Measurements from ENCODE around the gene CCSAP. TPM values are rescaled to one million over a fixed set of nuclear protein-coding genes. Genes with fewer than 3 reads are reported as not detected.
"Not testable (repeated sequence)": the region's sequence is repeated elsewhere in the genome, so short reads cannot be mapped to it uniquely, and the experiment has no call there.

CCSAP gene
- total and polyA plus RNA-seq, 2 experiments from 2014 or later = 2.7 to 12.0 TPM

DNA sequence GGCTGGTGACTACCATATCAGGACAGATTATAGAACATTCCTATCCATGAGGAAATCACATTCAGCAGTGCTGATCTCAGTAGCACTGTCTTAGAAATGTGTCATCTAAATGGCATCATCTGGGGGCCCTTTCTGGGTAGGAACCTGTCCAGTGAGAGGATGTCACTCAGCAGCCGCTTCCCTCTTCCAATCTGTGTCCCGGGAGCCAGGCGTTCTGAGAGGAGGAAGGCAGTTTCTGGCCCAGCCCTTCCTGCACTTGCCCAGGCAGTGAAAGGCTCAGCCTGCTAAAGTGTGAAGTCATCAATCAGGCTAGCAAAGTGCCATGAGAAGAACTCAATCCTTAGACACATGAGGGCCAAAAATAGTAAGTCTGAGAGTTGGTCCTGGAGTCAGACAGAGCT is 46.3 kb downstream of the CCSAP start:
- H3K27ac ChIP-seq = peak overlapping the region; percentile 72

DNA sequence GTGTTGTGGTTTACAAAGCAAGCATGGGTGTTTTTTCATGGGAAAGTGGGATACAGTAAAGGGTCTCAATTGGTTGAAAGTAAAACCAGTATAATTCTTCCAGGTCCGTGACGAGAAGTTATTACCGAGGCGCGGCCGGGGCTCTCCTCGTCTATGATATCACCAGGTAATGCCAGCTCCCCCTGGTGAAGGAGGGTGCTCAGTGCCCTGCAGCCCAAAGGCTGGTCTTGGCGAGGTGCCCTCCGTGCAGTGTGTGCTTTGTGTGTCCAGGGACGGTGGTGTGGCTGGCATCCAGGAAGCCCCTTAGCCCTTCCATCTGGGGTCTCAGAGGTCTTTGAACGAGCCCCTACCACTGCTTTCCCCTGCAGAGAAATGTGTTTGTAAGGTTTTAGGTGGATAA is 47.1 kb downstream of the CCSAP start:
- Histone ChIP-seq H2AFZ (no peak overlapping the region), H4K20me1 (ENCODE audit: insufficient read depth, poor library complexity, severe bottlenecking) (no peaks in the 10 kb centered on the region), H3K79me2 (peaks cover 18% of the 10 kb centered on the region), H3K4me3 (no peak overlapping the region), H3K36me3 (replicated peaks; ENCODE audit: insufficient read depth, low read depth) (no peaks in the 10 kb centered on the region), H3K4me1 (ENCODE audit: insufficient read depth) (peaks cover 13% of the 10 kb centered on the region), H3K27ac (peak overlapping the region; percentile 40), H3K27me3 (no peaks in the 10 kb centered on the region), H3K9me2 (replicated peaks; ENCODE audit: insufficient read depth) (no peaks in the 10 kb centered on the region), H3K9me3 (ENCODE audit: low read depth) (no peaks in the 10 kb centered on the region), H3K4me2 (no peak overlapping the region)
- WGBS (ENCODE audit: low lambda C conversion rate, missing lambda C conversion rate) = 92% methylated on average over 11 of the region's 11 CpGs
- TF ChIP-seq EZH2 (IDR thresholded peaks at IDR 0.05; ENCODE audit: borderline replicate concordance) (no peak), CTCF (IDR thresholded peaks at IDR 0.05; ENCODE audit: poor library complexity) (no peak), EZH2phosphoT487 (IDR thresholded peaks at IDR 0.05; ENCODE audit: low read depth, severe bottlenecking, unreplicated experiment) (no peak)
- no peak for DNase-seq (ENCODE audit: low spot score)

More for the DNA sequence above, 46.3 kb downstream of the CCSAP start:
- TF ChIP-seq EZH2 (IDR thresholded peaks at IDR 0.05; ENCODE audit: borderline replicate concordance) (no peak), EZH2phosphoT487 (IDR thresholded peaks at IDR 0.05; ENCODE audit: low read depth, severe bottlenecking, unreplicated experiment) (no peak), CTCF (IDR thresholded peaks at IDR 0.05; ENCODE audit: poor library complexity) (no peak)
- no peaks in the 10 kb centered on the region for H4K20me1 ChIP-seq (ENCODE audit: insufficient read depth, poor library complexity, severe bottlenecking)
- peaks cover 13% of the 10 kb centered on the region for H3K4me1 ChIP-seq (ENCODE audit: insufficient read depth)
- H3K9me3 ChIP-seq (ENCODE audit: low read depth) = no peaks in the 10 kb centered on the region
- H3K9me2 ChIP-seq (replicated peaks; ENCODE audit: insufficient read depth) = no peaks in the 10 kb centered on the region
- no peak overlapping the region for H3K4me2 ChIP-seq
- WGBS (ENCODE audit: low lambda C conversion rate, missing lambda C conversion rate) = 92% methylated on average over 3 of the region's 3 CpGs
- no peaks in the 10 kb centered on the region for H3K36me3 ChIP-seq (replicated peaks; ENCODE audit: insufficient read depth, low read depth)
- H3K4me3 ChIP-seq = no peak overlapping the region
- H3K79me2 ChIP-seq = peaks cover 10% of the 10 kb centered on the region
- H2AFZ ChIP-seq = no peak overlapping the region
- DNase-seq (ENCODE audit: low spot score) = peak; percentile 48
- no peaks in the 10 kb centered on the region for H3K27me3 ChIP-seq

GRCh38 chr1:229293528-229294204 is 49.2 kb downstream of the CCSAP start:
- H3K27me3 ChIP-seq = no peaks in the 10 kb centered on the region
- H3K9me2 ChIP-seq (replicated peaks; ENCODE audit: insufficient read depth) = no peaks in the 10 kb centered on the region
- TF ChIP-seq EZH2phosphoT487 (IDR thresholded peaks at IDR 0.05; ENCODE audit: low read depth, severe bottlenecking, unreplicated experiment) (no peak), EZH2 (IDR thresholded peaks at IDR 0.05; ENCODE audit: borderline replicate concordance) (no peak), CTCF (IDR thresholded peaks at IDR 0.05; ENCODE audit: poor library complexity) (no peak)
- H3K36me3 ChIP-seq (replicated peaks; ENCODE audit: insufficient read depth, low read depth) = no peaks in the 10 kb centered on the region
- no peak overlapping the region for H2AFZ ChIP-seq
- 91% methylated on average over 10 of the region's 10 CpGs for WGBS (ENCODE audit: low lambda C conversion rate, missing lambda C conversion rate)
- H3K4me2 ChIP-seq = no peak overlapping the region
- H3K4me3 ChIP-seq = no peak overlapping the region
- no peak overlapping the region for H3K27ac ChIP-seq
- H4K20me1 ChIP-seq (ENCODE audit: insufficient read depth, poor library complexity, severe bottlenecking) = no peaks in the 10 kb centered on the region
- no peaks in the 10 kb centered on the region for H3K9me3 ChIP-seq (ENCODE audit: low read depth)
- peaks cover 5% of the 10 kb centered on the region for H3K4me1 ChIP-seq (ENCODE audit: insufficient read depth)
- DNase-seq (ENCODE audit: low spot score) = no peak
- peaks cover 38% of the 10 kb centered on the region for H3K79me2 ChIP-seq

DNA sequence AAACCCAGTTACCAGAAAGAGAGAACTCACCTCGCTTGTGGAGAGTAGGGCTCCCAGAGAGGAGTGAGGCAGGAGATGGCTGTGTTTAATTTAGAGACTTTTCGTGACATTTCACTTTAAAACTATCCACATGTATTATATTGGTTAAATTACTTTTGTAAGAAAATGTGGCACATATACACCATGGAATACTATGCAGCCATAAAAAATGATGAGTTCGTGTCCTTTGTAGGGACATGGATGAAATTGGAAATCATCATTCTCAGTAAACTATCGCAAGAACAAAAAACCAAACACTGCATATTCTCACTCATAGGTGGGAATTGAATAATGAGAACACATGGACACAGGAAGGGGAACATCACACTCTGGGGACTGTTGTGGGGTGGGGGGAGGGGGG is 51.2 kb downstream of the CCSAP start:
- not testable (repeated sequence) for H3K9me3 ChIP-seq (ENCODE audit: low read depth); H2AFZ ChIP-seq; H4K20me1 ChIP-seq (ENCODE audit: insufficient read depth, poor library complexity, severe bottlenecking); H3K4me3 ChIP-seq; H3K4me2 ChIP-seq; H3K4me1 ChIP-seq (ENCODE audit: insufficient read depth); H3K27ac ChIP-seq; H3K9me2 ChIP-seq (replicated peaks; ENCODE audit: insufficient read depth); DNase-seq (ENCODE audit: low spot score); H3K36me3 ChIP-seq (replicated peaks; ENCODE audit: insufficient read depth, low read depth); H3K27me3 ChIP-seq
- H3K79me2 ChIP-seq = peaks cover 57% of the 10 kb centered on the region
- 99% methylated on average over 4 of the region's 4 CpGs for WGBS (ENCODE audit: low lambda C conversion rate, missing lambda C conversion rate)
